ENCODE measurements around the gene WBP2. TPM values are rescaled to one million over a fixed set of nuclear protein-coding genes. Genes with fewer than 3 reads are reported as not detected.

WBP2 gene
- total RNA-seq, 2 donors from 2014 or later = 74.3 to 82.7 TPM

GRCh38 chr17:75831032-75831571 is 24.0 kb downstream of the WBP2 start:
- H3K4me3 ChIP-seq (ENCODE audit: low read length) = no peak overlapping the region
- H3K36me3 ChIP-seq (ENCODE audit: control insufficient read depth, insufficient read depth, low read length) = peaks cover 6% of the 10 kb centered on the region
- H3K9ac ChIP-seq (ENCODE audit: extremely low read depth, low read length, poor library complexity, severe bottlenecking) = no peak overlapping the region
- no peaks in the 10 kb centered on the region for H3K27me3 ChIP-seq (ENCODE audit: control insufficient read depth, insufficient read depth, low read length, poor library complexity, severe bottlenecking)
- no peak for TF ChIP-seq CTCF (conservative IDR thresholded peaks at IDR 0.05)
- Mint-ChIP-seq H3K27me3 (ENCODE audit: insufficient read depth) (no peaks in the 10 kb centered on the region), H3K9me3 (no peaks in the 10 kb centered on the region), H3K4me3 (peak overlapping the region; percentile 45), H3K27ac (no peak overlapping the region), H3K36me3 (ENCODE audit: low read depth) (peaks cover 2% of the 10 kb centered on the region), H3K4me1 (peaks cover 14% of the 10 kb centered on the region)
- H3K9me3 ChIP-seq (ENCODE audit: control insufficient read depth, low read length) = no peaks in the 10 kb centered on the region
- no peak for DNase-seq
- 83 to 92% methylated on average over 1 to 8 of the region's 15 CpGs for WGBS, 2 experiments (ENCODE audit: insufficient coverage in 1 of 2, insufficient read length in 1 of 2)
- H3K27ac ChIP-seq (ENCODE audit: low read depth, low read length) = no peak overlapping the region
- H3K4me1 ChIP-seq (ENCODE audit: control insufficient read depth, insufficient read depth, low read length) = no peaks in the 10 kb centered on the region

DNA sequence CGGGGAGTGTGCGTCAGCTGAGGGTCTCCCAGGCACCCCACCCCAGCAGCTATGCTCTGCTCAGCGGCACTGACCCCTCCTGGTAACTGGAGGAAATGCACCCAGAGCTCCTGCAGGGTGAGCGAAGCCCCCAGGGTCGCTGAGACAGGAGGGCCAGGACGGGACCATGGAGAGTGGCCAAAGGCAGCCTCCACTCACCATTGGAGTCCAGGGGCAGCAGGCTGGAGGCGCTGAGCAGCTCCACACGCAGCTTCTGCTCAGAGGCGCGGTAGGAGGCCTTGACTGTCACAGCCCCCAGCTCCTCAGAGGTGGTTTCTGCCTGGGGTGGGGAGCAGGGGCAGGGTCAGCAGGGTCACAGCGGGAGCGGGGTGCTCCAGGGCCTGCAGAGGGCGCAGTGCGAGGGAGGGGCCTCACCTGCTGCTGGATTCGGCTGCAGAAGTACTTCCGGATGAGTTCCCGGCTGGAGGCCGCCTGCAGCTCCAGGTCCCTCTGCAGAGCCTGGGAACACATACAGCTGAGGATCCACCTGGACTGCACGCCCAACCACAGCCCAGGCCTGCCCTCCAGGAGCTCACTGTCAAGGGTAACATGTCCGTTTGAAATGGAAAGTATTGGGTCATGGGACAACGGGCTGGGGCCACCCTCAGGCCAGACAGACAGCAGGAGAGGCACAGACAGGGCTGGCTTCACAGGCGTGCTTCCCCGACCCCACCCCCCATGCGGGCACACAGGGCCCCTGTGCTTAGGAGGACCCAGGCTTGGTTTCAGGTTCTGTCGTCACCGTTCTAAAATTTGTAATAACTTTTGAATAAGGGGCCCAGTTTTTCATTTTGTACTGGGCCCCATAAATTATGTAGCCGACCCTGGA is 24.7 kb downstream of the WBP2 start:
- H3K9me3 ChIP-seq (ENCODE audit: control insufficient read depth, low read length) = no peaks in the 10 kb centered on the region
- H3K27ac ChIP-seq (ENCODE audit: low read depth, low read length) = no peak overlapping the region
- no peaks in the 10 kb centered on the region for H3K27me3 ChIP-seq (ENCODE audit: control insufficient read depth, insufficient read depth, low read length, poor library complexity, severe bottlenecking)
- peak overlapping the region; percentile 88 for H3K27ac Mint-ChIP-seq
- peaks cover 3% of the 10 kb centered on the region for H3K36me3 Mint-ChIP-seq (ENCODE audit: low read depth)
- H3K9ac ChIP-seq (ENCODE audit: extremely low read depth, low read length, poor library complexity, severe bottlenecking) = no peak overlapping the region
- peak overlapping the region; percentile 45 for H3K4me3 Mint-ChIP-seq
- TF ChIP-seq CTCF (conservative IDR thresholded peaks at IDR 0.05) = peak; percentile 78
- no peak overlapping the region for H3K4me3 ChIP-seq (ENCODE audit: low read length)
- peaks cover 6% of the 10 kb centered on the region for H3K36me3 ChIP-seq (ENCODE audit: control insufficient read depth, insufficient read depth, low read length)
- H3K4me1 Mint-ChIP-seq = peaks cover 14% of the 10 kb centered on the region
- H3K9me3 Mint-ChIP-seq = no peaks in the 10 kb centered on the region
- peak; percentile 96 for DNase-seq
- no peaks in the 10 kb centered on the region for H3K27me3 Mint-ChIP-seq (ENCODE audit: insufficient read depth)
- WGBS, 2 experiments (ENCODE audit: insufficient coverage in 1 of 2, insufficient read length in 1 of 2) = 74 to 82% methylated on average over 19 to 27 of the region's 27 CpGs
- H3K4me1 ChIP-seq (ENCODE audit: control insufficient read depth, insufficient read depth, low read length) = no peaks in the 10 kb centered on the region

GRCh38 chr17:75829747-75830146 is 25.4 kb downstream of the WBP2 start:
- Mint-ChIP-seq H3K36me3 (ENCODE audit: low read depth) (peaks cover 5% of the 10 kb centered on the region), H3K9me3 (no peaks in the 10 kb centered on the region), H3K4me1 (peaks cover 14% of the 10 kb centered on the region), H3K27me3 (ENCODE audit: insufficient read depth) (no peaks in the 10 kb centered on the region), H3K4me3 (no peak overlapping the region), H3K27ac (no peak overlapping the region)
- H3K9me3 ChIP-seq (ENCODE audit: control insufficient read depth, low read length) = no peaks in the 10 kb centered on the region
- H3K4me1 ChIP-seq (ENCODE audit: control insufficient read depth, insufficient read depth, low read length) = no peaks in the 10 kb centered on the region
- no peak for DNase-seq
- no peak for TF ChIP-seq CTCF (conservative IDR thresholded peaks at IDR 0.05)
- peaks cover 6% of the 10 kb centered on the region for H3K36me3 ChIP-seq (ENCODE audit: control insufficient read depth, insufficient read depth, low read length)
- WGBS, 2 experiments (ENCODE audit: insufficient coverage in 1 of 2, insufficient read length in 1 of 2) = 89 to 97% methylated on average over 5 to 7 of the region's 7 CpGs
- no peaks in the 10 kb centered on the region for H3K27me3 ChIP-seq (ENCODE audit: control insufficient read depth, insufficient read depth, low read length, poor library complexity, severe bottlenecking)
- no peak overlapping the region for H3K27ac ChIP-seq (ENCODE audit: low read depth, low read length)
- no peak overlapping the region for H3K9ac ChIP-seq (ENCODE audit: extremely low read depth, low read length, poor library complexity, severe bottlenecking)
- H3K4me3 ChIP-seq (ENCODE audit: low read length) = no peak overlapping the region
